ENCODE data around the gene ZNF22. TPM values are rescaled to one million over a fixed set of nuclear protein-coding genes. Genes with fewer than 3 reads are reported as not detected.

ZNF22 gene
- total and polyA plus RNA-seq, 2 of the 4 experiments (the other 2 are of a cell fraction), result 10.6 to 12.4 TPM

- peak overlapping the region; percentile 80 for H4K91ac ChIP-seq (ENCODE audit: insufficient read depth, low read depth, low read length)
- peaks cover 37% of the 10 kb centered on the region for H3K9me1 ChIP-seq (ENCODE audit: insufficient read depth, low read length)
- H3K14ac ChIP-seq (replicated peaks; ENCODE audit: low read depth, low read length), result peak overlapping the region; percentile 87; the same call in 1 of the 2 replicates
- intact Hi-C loops (cut with micrococcal nuclease) (loop anchor here (1.0 kb wide), 1 partner anchor 8 kb away; no protein-coding TSS in a partner anchor), in situ Hi-C loops (cut with MboI; ENCODE audit: low sequenced_read_pairs) (loop anchor here (25.0 kb wide), 4 partner anchors 1026 to 1849 kb away; partner anchors contain the start of genes CSGALNACT2 and HNRNPF), dilution Hi-C loops (cut with HindIII; ENCODE audit: low sequenced_read_pairs, unreplicated experiment) (no loop called here)
- no peak overlapping the region for H2AK9ac ChIP-seq (replicated peaks; ENCODE audit: low read depth, low read length, poor library complexity)
- ATAC-seq (ENCODE audit: low read depth), result no peak
- H3K18ac ChIP-seq (ENCODE audit: low read depth, low read length), result peak overlapping the region; percentile 93
- peak overlapping the region; percentile 42 for H3K56ac ChIP-seq (ENCODE audit: extremely low read depth, insufficient read depth, low read length)
- H2BK15ac ChIP-seq (ENCODE audit: low read depth, low read length), result peak overlapping the region; percentile 78; the same call in 2 of the 3 replicates
- ChIA-PET POLR2A (ENCODE audit: unreplicated experiment) (no interaction called here), CTCF (interaction anchor here (2.2 kb wide), 1 partner anchor 53 kb away, joined by 8 read pairs; no protein-coding TSS in a partner anchor)
- WGBS, 2 experiments (ENCODE audit: extremely low coverage in 2 of 2, insufficient read length in 1 of 2), result no CpG with 5 or more reads among the region's 3 CpGs
- H2AFZ ChIP-seq (replicated peaks; ENCODE audit: low read length, poor library complexity), result no peak overlapping the region
- H3K4me2 ChIP-seq (ENCODE audit: low read depth, low read length), result peak overlapping the region; percentile 27
- peak overlapping the region; percentile 74 for H3K4ac ChIP-seq (ENCODE audit: low read depth, low read length)
- peak overlapping the region; percentile 83 for H3K23ac ChIP-seq (ENCODE audit: low read depth, low read length)
- no peak for DNase-seq
- peak overlapping the region; percentile 3 to 56; a peak in 2 of 4 replicates for H4K8ac ChIP-seq (ENCODE audit: low read depth in 2 of 2, low read length in 2 of 2)
- H2BK20ac ChIP-seq (ENCODE audit: low read depth, low read length), result peak overlapping the region; percentile 65
- no TSS peak for BruUV-seq (replicated peaks)
- H3K4me3 ChIP-seq (ENCODE audit: insufficient read depth, low read depth, low read length), result no peak overlapping the region
- peak overlapping the region; percentile 65; the same call in 1 of the 2 replicates for H2AK5ac ChIP-seq (ENCODE audit: low read depth, low read length)
- peaks cover 55% of the 10 kb centered on the region for H3K4me1 ChIP-seq (ENCODE audit: control insufficient read depth, insufficient read depth, low read length)
- H3K36me3 ChIP-seq (ENCODE audit: control insufficient read depth, insufficient read depth, low read length), result peaks cover 7% of the 10 kb centered on the region; the same call in 1 of the 2 replicates
- peak overlapping the region; percentile 70; the same call in 1 of the 2 replicates for H3K27ac ChIP-seq (ENCODE audit: insufficient read depth, low read length)
- H3K27me3 ChIP-seq (ENCODE audit: control insufficient read depth, insufficient read depth, low read length), result no peaks in the 10 kb centered on the region
- peaks cover 0 to 10% of the 10 kb centered on the region in 2 experiments; a peak in 1 of 4 replicates for H3K79me1 ChIP-seq (ENCODE audit: low read depth in 1 of 2, low read length in 2 of 2)
- TF ChIP-seq MAFK (IDR thresholded peaks at IDR 0.05; ENCODE audit: low read depth, low read length) (no peak), USF2 (IDR thresholded peaks at IDR 0.05; ENCODE audit: low read depth, low read length) (no peak), SMC3 (IDR thresholded peaks at IDR 0.05; ENCODE audit: low read depth, low read length) (no peak), MXI1 (IDR thresholded peaks at IDR 0.05; ENCODE audit: borderline replicate concordance, low read depth, low read length) (no peak), BHLHE40 (IDR thresholded peaks at IDR 0.05; ENCODE audit: low read depth, low read length) (no peak), RCOR1 (IDR thresholded peaks at IDR 0.05; ENCODE audit: insufficient replicate concordance, low read length) (no peak), RFX5 (IDR thresholded peaks at IDR 0.05; ENCODE audit: low read depth, low read length) (no peak), NFE2L2 (IDR thresholded peaks at IDR 0.05; ENCODE audit: low read depth, low read length) (no peak), POLR2A (IDR thresholded peaks at IDR 0.05; ENCODE audit: low read depth, low read length) (no peak), CEBPB (IDR thresholded peaks at IDR 0.05; ENCODE audit: low read depth, low read length) (no peak), ELK1 (IDR thresholded peaks at IDR 0.05; ENCODE audit: borderline replicate concordance, low read depth, low read length) (no peak), FOS (IDR thresholded peaks at IDR 0.05; ENCODE audit: low read depth, low read length) (no peak), RAD21 (IDR thresholded peaks at IDR 0.05; ENCODE audit: low read length) (no peak), CTCF (conservative IDR thresholded peaks at IDR 0.05; ENCODE audit: low read depth, low read length) (no peak), CHD1 (IDR thresholded peaks at IDR 0.05; ENCODE audit: low read depth, low read length) (no peak), MAZ (IDR thresholded peaks at IDR 0.05; ENCODE audit: borderline replicate concordance, low read depth, low read length) (no peak)
- peak overlapping the region; percentile 87 for H4K5ac ChIP-seq (ENCODE audit: low read depth, low read length)
- H3K9me3 ChIP-seq (ENCODE audit: control insufficient read depth, insufficient read depth, low read length), result no peaks in the 10 kb centered on the region
- H4K20me1 ChIP-seq (ENCODE audit: insufficient read depth, low read length), result no peaks in the 10 kb centered on the region
- peak overlapping the region; percentile 76 for H2BK5ac ChIP-seq (ENCODE audit: low read depth, low read length, poor library complexity, severe bottlenecking)
- H2BK120ac ChIP-seq (ENCODE audit: low read depth, low read length), result peak overlapping the region; percentile 85
- H3K9ac ChIP-seq (ENCODE audit: low read depth, low read length), result peak overlapping the region; percentile 7; the same call in 1 of the 2 replicates
Observed at GRCh38 chr10:44986179-44986578, 14.5 kb upstream of the ZNF22 start.

All from IMR-90 (cell line).